Lung (tissue), 12 donors: ENCODE measurements around the gene NFATC1. TPM values are rescaled to one million over a fixed set of nuclear protein-coding genes. Genes with fewer than 3 reads are reported as not detected.

ENCODE experiments used
- ATAC-seq: fragments of 200-7000 bp; cut with Tn5 transposase; one replicate; pipeline ENCODE4 v1.9.1; 2020; ENCODE audit warnings: moderate number of reproducible peaks; ENCODE audit not compliant: insufficient read depth, low FRiP score
- DNase-seq, 3 donors: peaks; one replicate each; pipeline ENCODE4 v3.0.0-alpha.2; 2013 to 2017
- H3K27ac ChIP-seq, 2 donors: one replicate each; pipeline ENCODE4 v1.5.1; 2013; ENCODE audit warnings: mild to moderate bottlenecking in 2 of 2, moderate library complexity in 2 of 2, control low read depth in 1 of 2, inconsistent platforms in 1 of 2, low read depth in 1 of 2, low read length in 1 of 2
- H3K27me3 ChIP-seq, 3 donors: one replicate each; pipeline ENCODE4 v1.5.1; 2013; ENCODE audit warnings: low read length in 2 of 3; ENCODE audit not compliant: control insufficient read depth in 3 of 3, insufficient read depth in 3 of 3
- H3K36me3 ChIP-seq, 4 donors: one replicate each; pipeline ENCODE4 v1.5.1; 2013; ENCODE audit warnings: low read length in 4 of 4, mild to moderate bottlenecking in 1 of 4, moderate library complexity in 1 of 4; ENCODE audit not compliant: control insufficient read depth in 4 of 4, insufficient read depth in 4 of 4
- H3K4me1 ChIP-seq, 5 donors: one replicate each; pipeline ENCODE4 v1.5.1; 2013; ENCODE audit warnings: low read length in 5 of 5, mild to moderate bottlenecking in 2 of 5, moderate library complexity in 1 of 5; ENCODE audit not compliant: control insufficient read depth in 5 of 5, insufficient read depth in 5 of 5
- H3K4me3 ChIP-seq: one replicate; pipeline ENCODE4 v1.5.1; 2013; ENCODE audit warnings: mild to moderate bottlenecking, control low read depth, moderate library complexity
- H3K9ac ChIP-seq, 2 donors: one replicate each; pipeline ENCODE4 v1.5.1; 2013; ENCODE audit warnings: low read length in 2 of 2, control low read depth in 1 of 2; ENCODE audit not compliant: insufficient read depth in 1 of 2
- H3K9me3 ChIP-seq, 4 donors: one replicate each; pipeline ENCODE4 v1.5.1; 2013; ENCODE audit warnings: low read length in 3 of 4, mild to moderate bottlenecking in 1 of 4, moderate library complexity in 1 of 4; ENCODE audit not compliant: control insufficient read depth in 4 of 4, insufficient read depth in 3 of 4
- CTCF ChIP-seq: IDR thresholded peaks from 2 replicates; pipeline ENCODE4 v1.5.1; 2012; ENCODE audit warnings: mild to moderate bottlenecking; ENCODE audit errors: control extremely low read depth, extremely low read depth
- WGBS, 2 donors: extraction: QIAGEN DNeasy Blood & Tissue Kit; methylation state at CpG; one replicate each; pipeline ENCODE4 v1.1.7; 2013; 5-methylcytosine and 5-hydroxymethylcytosine counted together
- polyA plus RNA-seq, 2 donors: library from polyadenylated mRNA; stranded (reverse); fragments of 200-250 nt; gene quantifications; one replicate each; pipeline ENCODE4 v1.2.1, GENCODE V29; 2013
- total RNA-seq, 2 donors: library from RNA; depleted of rRNA in 1 of 2; stranded (reverse); fragments of >200 nt in 1 of 2; gene quantifications; one replicate each; pipeline ENCODE4 v1.2.1, GENCODE V29; 2014 to 2021
- donor health status: control.
- donor health status: control.
- donor health status: Bipolar disorder and iron deficiency.
- donor health status: healthy.
- donor health status: DM: yes; HTN: yes; CAD: no.

Gene NFATC1
- total and polyA plus RNA-seq, 4 donors, result 8.6 to 25.5 (median 12.9) TPM

GRCh38 chr18:79378536-79379250 is 17.0 kb upstream of the NFATC1 start:
- peak; percentile 98 for TF ChIP-seq CTCF
- H3K4me1 ChIP-seq, result peaks cover 0 to 1% (median 0%) of the 10 kb centered on the region in 5 donors
- no peaks in the 10 kb centered on the region for H3K27me3 ChIP-seq
- no peaks in the 10 kb centered on the region for H3K9me3 ChIP-seq
- 44% methylated on average over 48 of the region's 48 CpGs for WGBS, 2 donors
- H3K9ac ChIP-seq, result no peak overlapping the region
- H3K27ac ChIP-seq, result no peak overlapping the region
- H3K36me3 ChIP-seq, result peaks cover 0 to 16% (median 6%) of the 10 kb centered on the region in 4 donors
- no peak overlapping the region for H3K4me3 ChIP-seq
- DNase-seq (peak; percentile 80 to 89 (median 81)), ATAC-seq (peak; percentile 88)

- Histone ChIP-seq H3K9me3 (no peaks in the 10 kb centered on the region), H3K4me1 (peaks cover 0 to 1% (median 0%) of the 10 kb centered on the region in 5 donors), H3K4me3 (no peak overlapping the region), H3K36me3 (peaks cover 0 to 13% (median 6%) of the 10 kb centered on the region in 4 donors), H3K9ac (no peak overlapping the region), H3K27ac (no peak overlapping the region), H3K27me3 (no peaks in the 10 kb centered on the region)
- DNase-seq, result no peak
- WGBS, 2 donors, result 69 to 71% methylated on average over 22 of the region's 22 CpGs
- ATAC-seq, result no peak
- TF ChIP-seq CTCF, result no peak
These were observed 16.4 kb upstream of the NFATC1 start for GRCh38 chr18:79379251-79379905.

GRCh38 chr18:79379931-79380815 is 15.6 kb upstream of the NFATC1 start:
- H3K9ac ChIP-seq, result no peak overlapping the region
- 95 to 98% methylated on average over 40 of the region's 40 CpGs for WGBS, 2 donors
- H3K27me3 ChIP-seq, result no peaks in the 10 kb centered on the region
- TF ChIP-seq CTCF, result no peak
- H3K4me3 ChIP-seq, result no peak overlapping the region
- no peaks in the 10 kb centered on the region for H3K9me3 ChIP-seq
- DNase-seq (no peak), ATAC-seq (no peak)
- peaks cover 0 to 9% (median 3%) of the 10 kb centered on the region in 4 donors for H3K36me3 ChIP-seq
- no peak overlapping the region for H3K27ac ChIP-seq
- H3K4me1 ChIP-seq, result peaks cover 0 to 1% (median 0%) of the 10 kb centered on the region in 5 donors
